Neuronal stem cell (in vitro differentiated cells): ENCODE measurements around the gene TRIM61.

Experiments
- DNase-seq: peaks from one replicate; pipeline ENCODE4 v3.0.0-alpha.2; 2013; ENCODE audit warnings: low spot score
- H2AFZ ChIP-seq: one replicate; pipeline ENCODE4 v1.6.1; 2013; ENCODE audit warnings: mild to moderate bottlenecking, low read length, inconsistent platforms
- H2AK5ac ChIP-seq: 2 replicates; pipeline ENCODE4 v1.6.1; 2013; ENCODE audit warnings: low read depth, mild to moderate bottlenecking, inconsistent platforms, low read length, moderate library complexity, mixed read lengths
- H2BK120ac ChIP-seq: 2 replicates; pipeline ENCODE4 v1.6.1; 2013; ENCODE audit warnings: low read depth, mild to moderate bottlenecking, inconsistent platforms, low read length, moderate library complexity, mixed read lengths
- H2BK12ac ChIP-seq: one replicate; pipeline ENCODE4 v1.6.1; 2013; ENCODE audit warnings: low read length, inconsistent platforms
- H2BK15ac ChIP-seq: 2 replicates; pipeline ENCODE4 v1.6.1; 2013; ENCODE audit warnings: mild to moderate bottlenecking, low read length, inconsistent platforms, mixed read lengths
- H2BK5ac ChIP-seq: one replicate; pipeline ENCODE4 v1.6.1; 2013; ENCODE audit warnings: inconsistent platforms, mild to moderate bottlenecking, low read length, moderate library complexity
- H3K14ac ChIP-seq: one replicate; pipeline ENCODE4 v1.6.1; 2013; ENCODE audit warnings: low read length, inconsistent platforms
- H3K18ac ChIP-seq: 2 replicates; pipeline ENCODE4 v1.6.1; 2013; ENCODE audit warnings: low read length, inconsistent platforms
- H3K23ac ChIP-seq: 2 replicates; pipeline ENCODE4 v1.6.1; 2013; ENCODE audit warnings: low read depth, mild to moderate bottlenecking, mixed read lengths, low read length, inconsistent platforms; ENCODE audit not compliant: poor library complexity
- H3K27ac ChIP-seq: replicated peaks from 3 replicates; pipeline ENCODE4 v1.5.1; 2013; ENCODE audit warnings: low read length, inconsistent platforms
- H3K27me3 ChIP-seq, 3 experiments: 2 replicates each; pipeline ENCODE4 v1.6.1; 2013; ENCODE audit warnings: low read length in 3 of 3, mild to moderate bottlenecking in 2 of 3, inconsistent platforms in 1 of 3, low read depth in 1 of 3, mixed read lengths in 1 of 3, moderate library complexity in 1 of 3; ENCODE audit not compliant: control insufficient read depth in 3 of 3, insufficient read depth in 3 of 3
- H3K36me3 ChIP-seq, 2 donors: replicated peaks in 1 of 2; 2 replicates each; pipeline ENCODE4 v1.6.1; 2013; ENCODE audit warnings: low read length in 2 of 2; ENCODE audit not compliant: control insufficient read depth in 2 of 2, insufficient read depth in 2 of 2
- H3K4ac ChIP-seq: 2 replicates; pipeline ENCODE4 v1.6.1; 2013; ENCODE audit warnings: inconsistent platforms, mild to moderate bottlenecking, low read length, moderate library complexity
- H3K4me1 ChIP-seq, 2 donors: 1 replicate in 1 of 2; 2 replicates in 1 of 2; pipeline ENCODE4 v1.6.1; 2013; ENCODE audit warnings: low read length in 2 of 2, low read depth in 1 of 2; ENCODE audit not compliant: control insufficient read depth in 2 of 2, insufficient read depth in 1 of 2
- H3K4me2 ChIP-seq: one replicate; pipeline ENCODE4 v1.6.1; 2013; ENCODE audit warnings: mild to moderate bottlenecking, low read length, inconsistent platforms; ENCODE audit not compliant: insufficient read depth, poor library complexity, severe bottlenecking
- H3K4me3 ChIP-seq, 2 donors: 2 replicates each; pipeline ENCODE4 v1.5.1; 2013; ENCODE audit warnings: low read length in 2 of 2, mild to moderate bottlenecking in 2 of 2, inconsistent platforms in 1 of 2, moderate library complexity in 1 of 2
- H3K79me1 ChIP-seq: one replicate; pipeline ENCODE4 v1.6.1; 2013; ENCODE audit warnings: low read depth, mild to moderate bottlenecking, inconsistent platforms, low read length, moderate library complexity
- H3K9ac ChIP-seq: one replicate; pipeline ENCODE4 v1.6.1; 2013; ENCODE audit warnings: mild to moderate bottlenecking, low read depth, low read length, inconsistent platforms; ENCODE audit not compliant: poor library complexity
- H3K9me3 ChIP-seq, 2 donors: replicated peaks in 1 of 2; 2 replicates each; pipeline versions ENCODE3 to v1.6.1; 2013; ENCODE audit warnings: low read length in 2 of 2, mild to moderate bottlenecking in 2 of 2, inconsistent platforms in 1 of 2, low read depth in 1 of 2, mixed read lengths in 1 of 2, moderate library complexity in 1 of 2; ENCODE audit not compliant: control insufficient read depth in 2 of 2, insufficient read depth in 1 of 2
- H4K8ac ChIP-seq: one replicate; pipeline ENCODE4 v1.6.1; 2013; ENCODE audit warnings: low read depth, mild to moderate bottlenecking, inconsistent platforms, low read length, moderate library complexity
- H4K91ac ChIP-seq: one replicate; pipeline ENCODE4 v1.6.1; 2013; ENCODE audit warnings: low read length, low read depth, mild to moderate bottlenecking, inconsistent platforms; ENCODE audit not compliant: poor library complexity
- WGBS, 2 donors: extraction: QIAGEN DNeasy Blood & Tissue Kit; methylation state at CpG; one replicate each; pipeline ENCODE4 v1.1.7; 2013; ENCODE audit warnings: missing lambda C conversion rate in 2 of 2, mixed read lengths in 1 of 2; ENCODE audit not compliant: insufficient read length in 2 of 2, insufficient replicate concordance in 1 of 2; ENCODE audit errors: extremely low coverage in 2 of 2; 5-methylcytosine and 5-hydroxymethylcytosine counted together

The TRIM61 gene

GRCh38 chr4:165013691-165014090 is 36.2 kb upstream of the TRIM61 start:
- no peaks in the 10 kb centered on the region for H3K36me3 ChIP-seq
- H3K27ac ChIP-seq, result no peak overlapping the region
- H2AFZ ChIP-seq, result no peak overlapping the region
- H3K23ac ChIP-seq, result no peak overlapping the region
- H3K4me3 ChIP-seq, result no peak overlapping the region
- no peak overlapping the region for H2BK15ac ChIP-seq
- no peaks in the 10 kb centered on the region for H3K27me3 ChIP-seq
- H4K8ac ChIP-seq, result no peak overlapping the region
- H2BK12ac ChIP-seq, result no peak overlapping the region
- no peak for DNase-seq
- H3K9me3 ChIP-seq, result no peaks in the 10 kb centered on the region
- peak overlapping the region; percentile 17 for H3K14ac ChIP-seq
- no peaks in the 10 kb centered on the region for H3K79me1 ChIP-seq
- no peak overlapping the region for H2AK5ac ChIP-seq
- peak overlapping the region; percentile 8 for H3K18ac ChIP-seq
- no peak overlapping the region for H4K91ac ChIP-seq
- H2BK5ac ChIP-seq, result no peak overlapping the region
- H3K4me1 ChIP-seq, result no peaks in the 10 kb centered on the region
- H3K4ac ChIP-seq, result no peak overlapping the region
- peak overlapping the region; percentile 50 for H3K9ac ChIP-seq
- no peak overlapping the region for H2BK120ac ChIP-seq
- no peak overlapping the region for H3K4me2 ChIP-seq

DNA sequence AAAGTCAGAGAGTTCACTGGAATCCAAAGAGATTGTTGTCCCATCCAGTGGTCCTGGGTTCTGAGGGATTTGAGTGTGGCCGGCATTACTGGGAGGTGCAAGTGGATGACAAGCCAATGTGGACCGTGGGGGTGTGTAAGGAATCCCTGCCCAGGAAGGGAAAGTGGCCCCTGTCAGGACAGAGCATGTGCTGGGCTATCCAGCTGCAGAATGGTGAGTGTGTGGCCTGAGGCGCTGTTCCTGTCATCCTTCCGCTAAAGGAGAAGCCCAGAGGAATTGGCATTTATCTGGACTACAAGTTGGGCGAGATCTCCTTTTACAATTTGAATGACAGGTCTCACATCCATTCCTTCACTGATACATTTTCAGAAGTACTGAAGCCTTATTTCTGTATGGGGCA is 33.9 kb upstream of the TRIM61 start:
- Histone ChIP-seq H2BK12ac (no peak overlapping the region), H3K4me2 (no peak overlapping the region), H3K9ac (no peak overlapping the region), H2AK5ac (no peak overlapping the region), H3K18ac (no peak overlapping the region), H4K91ac (no peak overlapping the region), H3K9me3 (no peaks in the 10 kb centered on the region), H3K4ac (no peak overlapping the region), H2BK5ac (no peak overlapping the region), H3K4me3 (no peak overlapping the region), H2BK15ac (no peak overlapping the region), H3K27me3 (no peaks in the 10 kb centered on the region), H2AFZ (no peak overlapping the region), H3K27ac (no peak overlapping the region), H3K14ac (no peak overlapping the region), H3K36me3 (no peaks in the 10 kb centered on the region), H2BK120ac (no peak overlapping the region), H3K4me1 (no peaks in the 10 kb centered on the region), H3K79me1 (no peaks in the 10 kb centered on the region), H4K8ac (no peak overlapping the region), H3K23ac (no peak overlapping the region)
- no peak for DNase-seq
- WGBS, 2 donors, result no CpG with 5 or more reads among the region's 5 CpGs

DNA sequence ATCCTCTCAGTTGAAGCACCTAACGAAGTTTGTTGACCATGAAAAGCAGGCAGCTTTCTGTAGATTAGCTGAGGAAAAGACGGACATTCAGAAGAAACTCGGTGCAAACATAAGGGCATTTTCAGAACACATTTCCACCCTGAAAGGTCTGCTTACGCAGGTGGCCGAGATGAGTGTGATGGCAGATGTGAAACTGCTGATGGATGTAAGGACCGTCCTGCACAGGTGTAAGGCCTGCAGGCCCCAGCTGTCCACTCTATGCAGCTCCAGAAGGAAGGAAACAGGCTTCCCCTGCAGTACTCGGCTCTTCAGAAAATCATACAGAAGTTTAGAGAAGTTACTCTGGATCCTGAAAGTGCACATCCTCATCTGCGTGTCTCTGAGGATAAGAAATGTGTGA is 33.5 kb upstream of the TRIM61 start:
- Histone ChIP-seq H2AFZ (no peak overlapping the region), H2BK120ac (no peak overlapping the region), H2BK12ac (no peak overlapping the region), H3K14ac (no peak overlapping the region), H4K8ac (no peak overlapping the region), H3K4me1 (no peaks in the 10 kb centered on the region), H3K36me3 (no peaks in the 10 kb centered on the region), H4K91ac (no peak overlapping the region), H3K9me3 (no peaks in the 10 kb centered on the region), H2BK15ac (no peak overlapping the region), H3K18ac (no peak overlapping the region), H3K4me3 (no peak overlapping the region), H3K79me1 (no peaks in the 10 kb centered on the region), H3K27ac (no peak overlapping the region), H2BK5ac (no peak overlapping the region), H3K9ac (no peak overlapping the region), H2AK5ac (no peak overlapping the region), H3K27me3 (no peaks in the 10 kb centered on the region), H3K23ac (no peak overlapping the region), H3K4me2 (no peak overlapping the region), H3K4ac (no peak overlapping the region)
- no peak for DNase-seq
- no CpG with 5 or more reads among the region's 8 CpGs for WGBS, 2 donors

GRCh38 chr4:165010487-165010886 is 33.0 kb upstream of the TRIM61 start:
- peak overlapping the region; percentile 3 for H2BK5ac ChIP-seq
- no peak overlapping the region for H2AK5ac ChIP-seq
- no peak overlapping the region for H3K4me2 ChIP-seq
- H3K18ac ChIP-seq, result no peak overlapping the region
- no peak overlapping the region for H3K23ac ChIP-seq
- no peak overlapping the region for H3K4ac ChIP-seq
- H3K27me3 ChIP-seq, result no peaks in the 10 kb centered on the region
- H3K9ac ChIP-seq, result no peak overlapping the region
- H3K36me3 ChIP-seq, result no peaks in the 10 kb centered on the region
- H3K4me3 ChIP-seq, result no peak overlapping the region
- H3K27ac ChIP-seq, result no peak overlapping the region
- H2BK12ac ChIP-seq, result no peak overlapping the region
- no peaks in the 10 kb centered on the region for H3K4me1 ChIP-seq
- H3K79me1 ChIP-seq, result no peaks in the 10 kb centered on the region
- no CpG with 5 or more reads among the region's 2 CpGs for whole genome bisulfite sequencing, 2 donors
- H4K91ac ChIP-seq, result no peak overlapping the region
- H3K14ac ChIP-seq, result no peak overlapping the region
- no peak overlapping the region for H2BK15ac ChIP-seq
- H2BK120ac ChIP-seq, result no peak overlapping the region
- H3K9me3 ChIP-seq, result no peaks in the 10 kb centered on the region
- DNase-seq, result no peak
- H4K8ac ChIP-seq, result no peak overlapping the region
- no peak overlapping the region for H2AFZ ChIP-seq
